MCF 10A (cell line): Measurements from ENCODE around the gene NUP98. TPM values are rescaled to one million over a fixed set of nuclear protein-coding genes. Genes with fewer than 3 reads are reported as not detected.

Experiments used
- BruUV-seq: library from RNA; stranded (reverse); fragments of 400-500 nt; replicated peaks from 2 replicates; lab custom pipeline; 2021; lab: Mats Ljungman, UMichigan
- CTCF ChIA-PET: fragments of 300-600 bp; sonication (Branson Sonifier 250); formaldehyde crosslinking; extraction: SDS; loops from one replicate; lab custom pipeline; 2021; ENCODE audit warnings: antibody characterized with exemption, inconsistent platforms; lab: Yijun Ruan, JAX
- POLR2A ChIA-PET: fragments of 300-600, 350-650 bp; sonication (Branson Sonifier 250); formaldehyde crosslinking; extraction: SDS; loops from one replicate; lab custom pipeline; 2020; ENCODE audit warnings: antibody characterized with exemption, inconsistent platforms; lab: Yijun Ruan, JAX
- DNase-seq: peaks from one replicate; pipeline ENCODE4 v3.0.0-alpha.2; 2018; ENCODE audit not compliant: unreplicated experiment
- H3K27ac Mint-ChIP-seq: one replicate; pipeline ENCODE4 v1.8.0; 2022; ENCODE audit warnings: mild to moderate bottlenecking, low read depth, mixed read lengths; ENCODE audit not compliant: unreplicated experiment
- H3K27me3 Mint-ChIP-seq: one replicate; pipeline ENCODE4 v1.8.0; 2022; ENCODE audit warnings: mixed read lengths; ENCODE audit not compliant: insufficient read depth, unreplicated experiment
- H3K36me3 Mint-ChIP-seq: one replicate; pipeline ENCODE4 v1.8.0; 2022; ENCODE audit warnings: mild to moderate bottlenecking, moderate library complexity, mixed read lengths; ENCODE audit not compliant: insufficient read depth, unreplicated experiment
- H3K4me1 Mint-ChIP-seq: one replicate; pipeline ENCODE4 v1.8.0; 2022; ENCODE audit warnings: mixed read lengths; ENCODE audit not compliant: insufficient read depth, unreplicated experiment
- H3K4me3 Mint-ChIP-seq: one replicate; pipeline ENCODE4 v1.8.0; 2022; ENCODE audit warnings: mild to moderate bottlenecking, moderate library complexity, mixed read lengths; ENCODE audit not compliant: unreplicated experiment
- H3K9me3 Mint-ChIP-seq: one replicate; pipeline ENCODE4 v1.8.0; 2022; ENCODE audit warnings: mixed read lengths; ENCODE audit not compliant: unreplicated experiment
- intact Hi-C: fragments of 100-400 bp; cut with micrococcal nuclease; formaldehyde crosslinking; loops from 2 replicates; pipeline ENCODE4 v1.14.1; 2022
- total RNA-seq: library from RNA; stranded (reverse); gene quantifications from 2 replicates; pipeline ENCODE4 v1.2.3, GENCODE V29; 2022
- TF ChIP-seq, protein P1 (sequence below): fragments of 200-600 bp; IDR thresholded peaks from one replicate; pipeline ENCODE4 v1.8.0; 2022; ENCODE audit warnings: antibody characterized with exemption, mild to moderate bottlenecking; ENCODE audit not compliant: unreplicated experiment

Gene NUP98
- total RNA-seq, 1 experiment from 2014 or later, result 83.7 TPM

DNA sequence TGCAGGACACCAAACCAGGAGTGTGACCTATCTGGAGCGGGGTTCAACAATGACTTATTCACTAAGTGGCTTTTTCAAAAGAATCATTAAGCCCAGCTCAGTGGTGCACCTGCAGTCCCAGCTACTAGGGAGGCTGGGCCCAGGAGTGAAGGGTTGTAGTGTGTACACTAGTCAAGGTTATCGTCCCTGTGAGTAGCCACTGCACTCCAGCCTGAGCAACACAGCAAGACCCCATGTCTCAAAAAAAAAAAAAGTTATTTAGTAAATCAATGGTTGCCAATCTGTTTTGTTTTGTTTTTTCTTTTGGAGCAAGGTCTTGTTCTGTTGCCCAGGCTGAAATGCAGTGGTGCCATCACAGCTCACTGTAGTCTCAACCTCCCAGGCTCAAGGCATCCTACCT lies 35.5 kb upstream of the NUP98 start:
- Mint-ChIP-seq H3K4me3 (no peak overlapping the region), H3K4me1 (peaks cover 27% of the 10 kb centered on the region), H3K36me3 (peaks cover 66% of the 10 kb centered on the region), H3K9me3 (no peaks in the 10 kb centered on the region), H3K27ac (no peak overlapping the region), H3K27me3 (no peaks in the 10 kb centered on the region)
- TF ChIP-seq, protein P1, sequence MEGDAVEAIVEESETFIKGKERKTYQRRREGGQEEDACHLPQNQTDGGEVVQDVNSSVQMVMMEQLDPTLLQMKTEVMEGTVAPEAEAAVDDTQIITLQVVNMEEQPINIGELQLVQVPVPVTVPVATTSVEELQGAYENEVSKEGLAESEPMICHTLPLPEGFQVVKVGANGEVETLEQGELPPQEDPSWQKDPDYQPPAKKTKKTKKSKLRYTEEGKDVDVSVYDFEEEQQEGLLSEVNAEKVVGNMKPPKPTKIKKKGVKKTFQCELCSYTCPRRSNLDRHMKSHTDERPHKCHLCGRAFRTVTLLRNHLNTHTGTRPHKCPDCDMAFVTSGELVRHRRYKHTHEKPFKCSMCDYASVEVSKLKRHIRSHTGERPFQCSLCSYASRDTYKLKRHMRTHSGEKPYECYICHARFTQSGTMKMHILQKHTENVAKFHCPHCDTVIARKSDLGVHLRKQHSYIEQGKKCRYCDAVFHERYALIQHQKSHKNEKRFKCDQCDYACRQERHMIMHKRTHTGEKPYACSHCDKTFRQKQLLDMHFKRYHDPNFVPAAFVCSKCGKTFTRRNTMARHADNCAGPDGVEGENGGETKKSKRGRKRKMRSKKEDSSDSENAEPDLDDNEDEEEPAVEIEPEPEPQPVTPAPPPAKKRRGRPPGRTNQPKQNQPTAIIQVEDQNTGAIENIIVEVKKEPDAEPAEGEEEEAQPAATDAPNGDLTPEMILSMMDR, result no peak
- no peak for DNase-seq
- ChIA-PET CTCF (interaction anchor here (0.7 to 1.8 kb wide), 4 partner anchors 9 to 240 kb away, joined by 3 to 12 read pairs (median 6); no protein-coding TSS in a partner anchor), POLR2A (no interaction called here)
- intact Hi-C loops, result no loop called here
- BruUV-seq, result no TSS peak

DNA sequence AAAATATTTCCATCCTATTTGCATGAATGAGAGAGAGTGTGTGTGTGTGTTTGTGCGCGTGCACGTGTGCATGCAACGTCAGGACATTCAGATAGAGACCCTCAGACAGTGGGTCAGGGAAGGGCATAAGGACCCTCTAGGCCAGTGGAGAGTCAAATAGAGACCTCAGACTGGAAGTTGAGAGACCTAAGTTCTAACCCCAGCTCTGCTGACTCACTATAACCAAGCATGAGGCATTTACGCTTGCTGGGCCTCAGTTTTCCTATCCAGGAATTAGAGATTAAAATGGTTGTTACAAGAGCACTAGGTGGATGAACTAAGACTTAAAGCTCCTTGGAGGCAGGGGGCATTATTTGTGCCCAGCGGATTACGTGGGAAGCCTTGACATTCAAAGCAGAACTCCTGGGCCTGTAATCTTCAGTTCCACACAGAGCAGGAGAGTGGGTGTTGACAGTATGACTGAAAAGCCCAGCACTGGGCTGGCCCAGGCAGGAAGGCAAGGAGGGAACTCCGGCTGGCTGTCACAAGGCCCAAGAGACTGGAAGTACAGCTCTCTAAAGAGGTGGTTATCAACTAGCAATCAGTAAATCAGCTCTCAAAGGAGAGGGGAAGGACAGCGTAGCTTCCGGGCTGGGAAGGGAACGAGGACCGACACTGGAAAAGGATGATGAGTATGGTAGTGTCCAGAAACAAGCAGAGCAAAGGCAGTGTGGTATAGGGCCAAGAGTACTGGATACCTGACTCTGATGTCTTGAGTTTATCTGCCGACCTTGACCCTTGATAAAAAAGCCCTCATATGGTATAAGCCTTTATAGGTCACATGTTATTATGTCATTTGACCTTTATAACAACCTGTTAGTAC lies 34.3 kb upstream of the NUP98 start:
- Mint-ChIP-seq H3K4me3 (no peak overlapping the region), H3K36me3 (peaks cover 71% of the 10 kb centered on the region), H3K27ac (peak overlapping the region; percentile 72), H3K9me3 (no peaks in the 10 kb centered on the region), H3K27me3 (no peaks in the 10 kb centered on the region), H3K4me1 (peaks cover 26% of the 10 kb centered on the region)
- no peak for DNase-seq
- ChIA-PET CTCF (interaction anchor here (0.7 to 1.8 kb wide), 6 partner anchors 10 to 241 kb away, joined by 4 to 7 read pairs (median 5); partner anchors contain the start of genes RHOG and STIM1), POLR2A (interaction anchor here (1.0 kb wide), 1 partner anchor 34 kb away, joined by 3 read pairs; the partner anchor contains the start of gene NUP98)
- intact Hi-C loops, result no loop called here
- no TSS peak for BruUV-seq
- TF ChIP-seq, protein P1, result no peak

DNA sequence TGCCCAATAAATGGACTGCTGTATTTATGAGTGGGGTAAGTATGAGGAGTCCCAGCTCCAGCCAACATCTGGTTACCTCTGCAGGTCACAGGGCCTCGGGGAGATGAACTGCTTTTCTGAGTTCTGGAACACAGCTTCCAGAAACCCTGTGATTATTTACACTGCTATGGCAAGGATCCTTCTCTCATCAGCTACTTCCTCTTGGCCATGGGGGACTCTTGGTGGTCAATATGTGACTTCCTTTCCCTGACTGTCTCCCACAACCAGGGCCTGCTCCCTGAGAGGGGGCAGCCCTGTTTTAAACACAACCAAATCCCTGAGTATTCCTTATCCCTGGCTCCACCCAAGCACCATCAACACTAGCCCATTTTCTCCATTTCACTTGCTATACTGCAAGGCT lies 33.4 kb upstream of the NUP98 start:
- BruUV-seq, result no TSS peak
- H3K4me3 Mint-ChIP-seq, result no peak overlapping the region
- CTCF ChIA-PET, result interaction anchor here (1.1 to 1.8 kb wide), 3 partner anchors 11 to 242 kb away, joined by 6 to 7 read pairs (median 7); partner anchors contain the start of gene RHOG
- no peaks in the 10 kb centered on the region for H3K9me3 Mint-ChIP-seq
- no peak overlapping the region for H3K27ac Mint-ChIP-seq
- H3K36me3 Mint-ChIP-seq, result peaks cover 69% of the 10 kb centered on the region
- TF ChIP-seq, protein P1, result no peak
- no peaks in the 10 kb centered on the region for H3K27me3 Mint-ChIP-seq
- intact Hi-C loops, result no loop called here
- peaks cover 24% of the 10 kb centered on the region for H3K4me1 Mint-ChIP-seq
- POLR2A ChIA-PET, result interaction anchor here (0.6 to 1.2 kb wide), 4 partner anchors 10 to 49 kb away, joined by 3 to 4 read pairs (median 3); partner anchors contain the start of genes NUP98 and RHOG
- no peak for DNase-seq

DNA sequence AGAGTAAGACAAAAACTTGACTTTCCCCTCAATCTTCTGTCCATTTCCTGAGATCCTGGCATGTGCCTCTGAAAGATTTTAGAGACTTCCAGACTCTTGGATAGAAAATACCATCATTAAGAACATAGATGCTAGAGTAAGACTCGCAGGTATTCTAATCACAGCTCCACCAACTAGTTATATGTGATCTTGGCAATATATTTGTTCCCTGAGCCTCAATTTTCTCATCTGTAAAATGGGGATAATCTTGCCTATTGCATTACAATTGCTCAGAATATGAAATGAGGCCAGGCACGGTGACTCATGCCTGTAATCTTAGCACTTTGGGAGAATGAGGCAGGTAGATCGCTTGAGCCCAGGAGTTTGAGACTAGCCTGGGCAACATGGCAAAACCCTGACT lies 32.7 kb upstream of the NUP98 start:
- ChIA-PET CTCF (interaction anchor here (1.3 kb wide), 1 partner anchor 11 kb away, joined by 7 read pairs; the partner anchor contains the start of gene RHOG), POLR2A (interaction anchor here (0.9 to 1.2 kb wide), 3 partner anchors 11 to 21 kb away, joined by 3 read pairs; partner anchors contain the start of gene RHOG)
- TF ChIP-seq, protein P1, result no peak
- Mint-ChIP-seq H3K4me3 (no peak overlapping the region), H3K9me3 (no peaks in the 10 kb centered on the region), H3K36me3 (peaks cover 69% of the 10 kb centered on the region), H3K4me1 (peaks cover 17% of the 10 kb centered on the region), H3K27ac (no peak overlapping the region), H3K27me3 (no peaks in the 10 kb centered on the region)
- intact Hi-C loops, result no loop called here
- DNase-seq, result no peak
- no TSS peak for BruUV-seq
